GM15510 (cell line): ENCODE measurements around the gene GYG1.

Experiments used
- POLR2A ChIP-seq: IDR thresholded peaks from 3 replicates; pipeline ENCODE4 v1.6.1; 2011; ENCODE audit warnings: borderline replicate concordance; ENCODE audit not compliant: insufficient read length; ENCODE audit errors: extremely low read depth

Gene GYG1

GRCh38 chr3:148991219-148992026 lies at the start of gene GYG1:
Gene GYG1 (plus strand): TSS chr3:148991540. CDS start chr3:148991641, 101 bp downstream.
- TF ChIP-seq POLR2A = peak; percentile 95

DNA sequence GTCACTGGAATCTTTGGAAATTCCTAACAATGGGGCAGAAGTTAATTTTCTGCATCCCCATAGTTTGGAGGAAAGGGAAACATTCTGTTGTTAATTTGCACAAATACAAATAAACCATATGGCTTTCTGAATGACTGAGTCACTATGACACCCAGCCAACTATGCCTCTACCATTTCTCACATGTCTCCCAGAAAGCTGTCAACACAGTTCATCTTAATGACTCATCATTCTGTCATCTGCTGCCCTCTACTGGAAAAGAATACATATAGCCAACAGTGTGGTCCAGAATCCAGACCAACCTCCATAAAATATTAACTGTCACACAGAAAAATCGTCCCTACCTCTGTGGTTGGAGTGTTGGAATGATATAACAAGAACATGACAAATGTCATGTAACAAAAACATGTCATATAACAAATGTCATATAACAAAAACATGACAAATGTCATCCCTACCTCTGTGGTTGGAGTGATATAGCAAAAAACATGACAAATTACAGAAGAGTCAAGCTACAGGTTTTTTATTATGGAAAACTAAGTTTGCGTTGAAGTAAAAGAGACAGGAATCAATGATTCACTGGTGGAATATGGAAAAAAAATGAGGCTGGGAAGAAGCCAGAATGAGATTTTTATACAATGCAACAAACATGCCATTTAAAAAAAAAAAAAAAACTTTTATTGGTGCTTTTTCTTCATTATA lies 47.7 kb upstream of the GYG1 start:
- no peak for TF ChIP-seq POLR2A

DNA sequence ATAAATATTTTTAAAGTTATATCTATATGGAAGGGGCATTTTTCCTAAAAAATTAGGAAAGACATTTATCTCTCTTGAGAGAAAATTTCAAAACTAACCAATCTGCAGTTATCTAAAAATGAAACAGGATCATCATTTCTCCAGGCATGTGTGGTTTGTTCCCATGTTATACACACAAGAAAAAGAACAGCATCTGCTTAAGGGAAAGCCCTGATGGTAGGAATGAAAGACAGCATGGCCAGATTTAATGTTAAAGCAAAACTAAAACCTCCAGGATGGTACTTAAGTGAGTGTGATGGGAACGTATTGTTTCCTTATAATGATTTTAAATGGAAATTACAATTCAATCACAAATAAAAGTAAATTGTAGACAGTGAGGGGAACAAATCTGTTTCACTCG lies 46.2 kb upstream of the GYG1 start:
- no peak for TF ChIP-seq POLR2A

DNA sequence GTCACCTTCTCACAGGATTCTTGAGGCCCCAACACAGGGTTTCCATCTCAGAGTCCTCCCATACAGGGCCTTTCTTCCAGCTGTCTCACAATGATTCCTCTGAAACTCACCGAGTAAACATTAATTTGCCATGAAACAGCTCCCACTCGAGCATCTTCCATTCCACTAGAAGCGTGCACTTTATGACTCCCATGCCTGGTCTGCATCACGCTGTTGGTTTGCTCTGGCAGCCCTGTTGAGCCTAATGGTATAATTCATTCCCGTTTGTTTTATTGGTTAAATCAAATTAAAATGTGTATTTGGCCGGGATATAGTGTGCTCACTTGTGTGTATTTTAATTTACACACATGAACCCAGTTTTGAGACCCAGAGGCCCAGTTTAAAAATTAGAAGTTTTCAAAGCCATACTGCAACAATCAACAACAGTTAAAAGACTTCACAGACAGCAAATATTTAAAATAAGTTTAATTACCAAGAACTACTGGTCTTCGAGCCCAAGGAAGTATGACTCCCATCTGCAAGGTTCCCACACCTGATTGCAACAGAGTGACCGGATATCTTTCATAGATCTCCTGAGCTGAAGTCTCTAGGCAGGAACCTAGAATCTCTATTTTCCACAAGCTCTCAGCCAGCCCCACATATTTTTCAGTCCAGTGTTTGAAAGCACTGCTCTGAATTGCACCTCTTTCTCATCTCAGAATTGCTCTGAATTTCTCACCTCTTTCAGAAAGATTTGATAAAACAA lies 42.3 kb upstream of the GYG1 start:
- TF ChIP-seq POLR2A = no peak

GRCh38 chr3:148950806-148951205 lies 40.5 kb upstream of the GYG1 start:
- TF ChIP-seq POLR2A = no peak

GRCh38 chr3:148951599-148952361 lies 39.6 kb upstream of the GYG1 start:
- no peak for TF ChIP-seq POLR2A

- TF ChIP-seq POLR2A = no peak
Measured at GRCh38 chr3:148953094-148953493, 38.2 kb upstream of the GYG1 start.

DNA sequence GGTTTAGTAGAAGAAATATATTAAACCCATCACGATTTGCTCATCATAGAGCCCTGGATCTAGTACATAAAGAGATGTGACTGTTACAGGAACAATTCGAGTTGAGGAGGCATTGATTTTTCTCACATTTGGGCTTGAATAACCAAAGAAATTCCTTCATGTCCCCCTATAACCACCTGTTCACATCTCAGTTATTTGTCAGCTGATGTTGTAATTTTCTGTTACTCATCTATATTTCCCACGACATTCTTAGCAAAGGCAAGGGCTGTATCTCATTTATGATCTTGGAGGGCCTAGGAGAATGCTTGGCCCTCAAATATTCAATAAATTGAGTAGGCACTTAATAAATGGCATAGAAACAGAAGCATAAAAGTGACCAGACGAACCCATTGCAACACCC lies 36.4 kb upstream of the GYG1 start:
- TF ChIP-seq POLR2A = no peak

DNA sequence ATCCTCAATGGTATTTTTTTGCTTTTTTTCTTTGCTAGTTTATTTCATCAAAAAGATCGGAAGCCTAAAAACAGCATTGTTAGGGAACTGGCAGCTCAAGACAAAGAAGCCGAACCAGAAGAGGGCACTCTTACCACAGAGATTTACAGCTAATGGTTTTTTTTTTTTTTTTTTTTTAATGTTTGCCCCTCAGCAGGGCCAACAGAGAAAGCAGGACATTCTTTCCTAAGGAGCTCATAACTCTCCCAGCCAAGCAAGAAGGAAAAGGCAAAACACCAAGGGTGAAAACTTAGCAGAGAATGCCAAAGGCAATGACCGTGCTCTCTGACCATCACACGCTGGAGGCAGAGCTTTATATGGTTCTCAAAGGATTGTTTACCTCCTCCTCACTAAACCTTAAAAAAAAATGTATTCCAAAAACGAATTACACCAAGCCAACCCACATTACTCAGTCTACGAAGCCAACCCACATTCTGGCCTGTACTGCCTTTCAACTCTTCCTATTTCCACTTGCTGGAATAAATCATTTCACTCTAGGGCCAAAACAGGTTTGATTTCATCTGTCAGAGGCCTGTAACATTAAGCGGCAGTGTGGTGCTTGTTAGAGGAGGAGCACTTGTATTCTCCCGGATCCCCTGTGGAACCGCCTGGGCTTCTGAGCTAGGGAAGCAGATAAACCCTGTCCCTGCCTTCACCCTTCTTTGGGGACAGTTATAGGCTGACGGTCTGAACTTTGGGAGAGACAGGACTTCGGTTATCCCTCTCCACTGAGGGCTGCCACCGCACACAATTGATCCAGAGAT lies 35.6 kb upstream of the GYG1 start:
- no peak for TF ChIP-seq POLR2A

GRCh38 chr3:148957586-148957985 lies 33.8 kb upstream of the GYG1 start:
- no peak for TF ChIP-seq POLR2A

GRCh38 chr3:148958696-148959095 lies 32.6 kb upstream of the GYG1 start:
- no peak for TF ChIP-seq POLR2A

- TF ChIP-seq POLR2A = no peak
Measured at GRCh38 chr3:148962513-148962912, 28.8 kb upstream of the GYG1 start.

DNA sequence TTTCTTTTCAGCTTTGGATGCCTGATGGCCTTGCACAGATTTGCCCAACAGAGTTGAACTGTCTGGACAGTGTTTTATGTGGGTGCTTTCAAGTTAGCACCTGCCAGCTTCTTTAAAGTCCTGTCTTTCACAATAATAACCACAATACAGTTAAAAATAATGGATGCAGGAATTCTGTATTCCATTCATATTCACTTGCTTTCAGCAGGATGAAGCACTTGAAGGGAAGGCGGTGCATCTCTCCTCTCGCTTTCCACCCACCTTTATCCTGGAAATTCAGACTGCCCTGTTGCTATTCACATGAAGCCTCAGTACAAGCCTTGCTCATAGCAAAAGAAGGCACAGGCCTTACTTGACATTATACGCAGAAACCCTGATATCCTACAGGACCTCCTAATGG lies 26.5 kb upstream of the GYG1 start:
- no peak for TF ChIP-seq POLR2A

DNA sequence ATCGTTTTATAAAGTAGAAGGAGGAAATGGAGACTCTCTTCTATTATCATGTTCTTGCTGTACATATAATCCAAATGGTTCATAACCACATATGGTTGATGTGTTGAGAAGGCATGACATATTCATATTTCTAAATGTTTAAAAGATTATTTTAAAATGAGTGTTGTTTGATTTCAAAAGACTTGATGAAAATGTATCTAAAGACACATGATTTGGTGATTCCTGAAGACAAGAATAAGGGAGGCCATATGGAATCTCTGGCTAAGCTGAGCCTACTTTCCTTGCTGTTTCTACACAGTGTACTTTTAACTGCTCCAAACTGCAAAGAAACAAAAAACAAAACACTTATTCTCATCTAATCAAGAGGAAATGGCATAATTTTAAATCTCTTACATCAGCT lies 23.0 kb upstream of the GYG1 start:
- TF ChIP-seq POLR2A = no peak
